ENCODE data around the gene PTPN4.

The PTPN4 gene

DNA sequence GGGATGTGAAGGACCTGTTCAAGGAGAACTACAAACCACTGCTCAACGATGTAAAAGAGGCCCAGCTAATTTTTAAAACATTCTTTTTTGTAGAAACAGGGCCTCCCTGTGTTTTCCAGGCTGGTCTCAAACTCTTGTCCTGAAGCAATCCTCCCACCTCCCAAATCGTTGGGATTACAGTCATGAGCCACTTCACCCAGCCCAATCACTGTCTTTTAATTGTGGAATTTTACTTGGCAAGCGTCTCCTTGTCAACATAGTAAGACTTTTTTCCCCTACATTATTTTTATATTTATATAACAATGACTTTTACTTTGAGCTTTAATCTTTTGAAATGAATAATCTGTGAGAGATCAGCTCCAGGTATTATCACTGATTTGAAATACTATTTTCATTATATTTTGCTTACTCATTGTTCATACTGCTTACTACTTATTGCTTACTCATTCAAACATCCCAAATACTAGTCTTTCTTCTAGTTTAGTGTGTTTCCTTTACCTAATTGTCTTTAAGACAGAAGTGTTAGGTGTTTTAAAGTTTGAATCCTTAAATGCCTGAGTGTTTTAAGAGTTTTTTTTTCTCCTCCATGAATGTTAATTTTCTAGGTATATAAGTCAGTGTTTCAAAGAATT is 48.9 kb downstream of the PTPN4 start:
- Histone ChIP-seq H3K4me2 (ENCODE audit: low read depth, low read length, poor library complexity, severe bottlenecking) (no peak overlapping the region), H3K27me3 (ENCODE audit: insufficient read depth, low read length, poor library complexity, severe bottlenecking) (no peaks in the 10 kb centered on the region), H3K36me3 (ENCODE audit: insufficient read depth, low read length) (peaks cover 9% of the 10 kb centered on the region; the same call in 1 of the 2 replicates), H2AFZ (ENCODE audit: low read length) (no peak overlapping the region), H4K20me1 (ENCODE audit: insufficient read depth, low read length, poor library complexity, severe bottlenecking) (no peaks in the 10 kb centered on the region), H3K9me3 (ENCODE audit: insufficient read depth, low read depth, low read length) (no peaks in the 10 kb centered on the region), H3F3A (ENCODE audit: low read depth) (no peaks in the 10 kb centered on the region), H3K9ac (ENCODE audit: low read depth, low read length, poor library complexity, severe bottlenecking) (no peak overlapping the region), H3K9me2 (replicated peaks; ENCODE audit: low read depth, low read length) (no peaks in the 10 kb centered on the region), H3K4me1 (ENCODE audit: insufficient read depth, low read length, poor library complexity, severe bottlenecking) (peaks cover 4% of the 10 kb centered on the region), H3K79me2 (ENCODE audit: insufficient read depth, low read length) (peaks cover 10% of the 10 kb centered on the region), H3K4me3 (ENCODE audit: low read length, poor library complexity, severe bottlenecking) (no peak overlapping the region)
- TF ChIP-seq, protein P1, sequence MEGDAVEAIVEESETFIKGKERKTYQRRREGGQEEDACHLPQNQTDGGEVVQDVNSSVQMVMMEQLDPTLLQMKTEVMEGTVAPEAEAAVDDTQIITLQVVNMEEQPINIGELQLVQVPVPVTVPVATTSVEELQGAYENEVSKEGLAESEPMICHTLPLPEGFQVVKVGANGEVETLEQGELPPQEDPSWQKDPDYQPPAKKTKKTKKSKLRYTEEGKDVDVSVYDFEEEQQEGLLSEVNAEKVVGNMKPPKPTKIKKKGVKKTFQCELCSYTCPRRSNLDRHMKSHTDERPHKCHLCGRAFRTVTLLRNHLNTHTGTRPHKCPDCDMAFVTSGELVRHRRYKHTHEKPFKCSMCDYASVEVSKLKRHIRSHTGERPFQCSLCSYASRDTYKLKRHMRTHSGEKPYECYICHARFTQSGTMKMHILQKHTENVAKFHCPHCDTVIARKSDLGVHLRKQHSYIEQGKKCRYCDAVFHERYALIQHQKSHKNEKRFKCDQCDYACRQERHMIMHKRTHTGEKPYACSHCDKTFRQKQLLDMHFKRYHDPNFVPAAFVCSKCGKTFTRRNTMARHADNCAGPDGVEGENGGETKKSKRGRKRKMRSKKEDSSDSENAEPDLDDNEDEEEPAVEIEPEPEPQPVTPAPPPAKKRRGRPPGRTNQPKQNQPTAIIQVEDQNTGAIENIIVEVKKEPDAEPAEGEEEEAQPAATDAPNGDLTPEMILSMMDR (conservative IDR thresholded peaks at IDR 0.05; ENCODE audit: low read length), result no peak
- no peak for TF ChIP-seq EZH2phosphoT487 (IDR thresholded peaks at IDR 0.05; ENCODE audit: borderline replicate concordance)

DNA sequence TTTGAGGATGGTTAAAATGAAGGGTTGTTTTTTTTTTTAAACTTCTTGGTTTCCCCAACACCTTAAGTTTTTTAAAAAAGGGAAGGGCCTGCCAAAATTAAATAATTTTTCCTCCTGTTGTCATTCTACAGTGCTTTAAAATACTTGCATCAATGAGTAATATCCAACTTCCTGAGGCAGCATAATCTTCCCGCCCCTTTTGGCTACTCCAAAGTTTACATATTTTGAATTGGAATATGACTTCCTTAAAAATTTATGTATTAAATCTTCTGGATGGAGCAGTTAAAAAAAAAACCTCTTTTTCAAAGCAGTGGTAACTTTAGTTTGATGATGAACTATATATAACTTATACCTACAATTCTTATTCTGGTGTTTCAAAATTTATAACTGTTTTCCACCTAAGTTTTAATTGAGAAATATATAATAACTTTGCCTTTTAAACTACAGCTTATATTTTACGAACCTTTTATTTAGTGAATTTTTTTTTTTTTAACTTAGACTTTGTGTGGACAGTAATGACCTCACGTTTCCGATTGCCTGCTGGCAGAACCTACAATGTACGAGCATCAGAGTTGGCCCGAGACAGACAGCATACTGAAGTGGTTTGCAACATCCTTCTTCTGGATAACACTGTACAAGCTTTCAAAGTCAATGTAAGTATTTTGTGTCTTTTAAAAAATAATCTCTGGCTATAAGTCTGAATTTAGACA is 49.8 kb downstream of the PTPN4 start:
- Histone ChIP-seq H3K4me1 (ENCODE audit: insufficient read depth, low read length, poor library complexity, severe bottlenecking) (peaks cover 4% of the 10 kb centered on the region), H3F3A (ENCODE audit: low read depth) (no peaks in the 10 kb centered on the region), H3K9ac (ENCODE audit: low read depth, low read length, poor library complexity, severe bottlenecking) (no peak overlapping the region), H3K27me3 (ENCODE audit: insufficient read depth, low read length, poor library complexity, severe bottlenecking) (no peaks in the 10 kb centered on the region), H2AFZ (ENCODE audit: low read length) (no peak overlapping the region), H3K9me3 (ENCODE audit: insufficient read depth, low read depth, low read length) (no peaks in the 10 kb centered on the region), H4K20me1 (ENCODE audit: insufficient read depth, low read length, poor library complexity, severe bottlenecking) (no peaks in the 10 kb centered on the region), H3K4me2 (ENCODE audit: low read depth, low read length, poor library complexity, severe bottlenecking) (no peak overlapping the region), H3K79me2 (ENCODE audit: insufficient read depth, low read length) (0 out of 2 replicates have a peak, but pooled peaks cover 4% of the 10 kb centered on the region), H3K4me3 (ENCODE audit: low read length, poor library complexity, severe bottlenecking) (no peak overlapping the region), H3K36me3 (ENCODE audit: insufficient read depth, low read length) (peaks cover 9% of the 10 kb centered on the region; the same call in 1 of the 2 replicates), H3K9me2 (replicated peaks; ENCODE audit: low read depth, low read length) (no peaks in the 10 kb centered on the region)
- TF ChIP-seq, protein P1 (conservative IDR thresholded peaks at IDR 0.05; ENCODE audit: low read length), result no peak
- no peak for TF ChIP-seq EZH2phosphoT487 (IDR thresholded peaks at IDR 0.05; ENCODE audit: borderline replicate concordance)

DNA sequence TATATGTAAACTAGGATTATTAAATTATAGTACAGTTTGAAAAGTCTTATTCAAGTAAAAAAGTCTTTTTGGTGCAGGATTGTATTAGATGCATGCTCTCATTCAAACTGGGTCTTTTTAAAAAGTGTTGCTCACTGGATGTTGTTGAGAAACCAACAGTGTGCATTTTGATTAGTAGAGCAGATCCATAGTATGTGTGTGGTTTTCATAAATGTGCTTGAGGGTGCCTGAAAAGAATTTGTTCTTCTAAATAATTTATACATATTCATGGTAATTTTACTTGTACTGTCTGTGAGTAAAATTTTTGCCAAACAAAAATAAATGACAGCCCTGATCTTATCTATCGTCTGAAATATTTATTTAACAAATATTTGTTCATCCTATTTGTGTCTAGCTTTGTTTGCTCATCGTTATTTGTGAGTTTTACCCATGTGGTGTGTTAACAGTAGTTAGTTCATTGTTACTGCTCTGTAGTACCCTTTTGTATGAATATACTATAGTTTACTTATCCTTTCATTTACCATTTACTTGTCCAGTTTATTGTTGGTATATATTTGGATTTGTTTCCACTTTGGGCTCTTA is 50.4 kb downstream of the PTPN4 start:
- Histone ChIP-seq H3K9me2 (replicated peaks; ENCODE audit: low read depth, low read length) (no peaks in the 10 kb centered on the region), H4K20me1 (ENCODE audit: insufficient read depth, low read length, poor library complexity, severe bottlenecking) (no peaks in the 10 kb centered on the region), H3K36me3 (ENCODE audit: insufficient read depth, low read length) (peaks cover 9% of the 10 kb centered on the region; the same call in 1 of the 2 replicates), H3K4me2 (ENCODE audit: low read depth, low read length, poor library complexity, severe bottlenecking) (no peak overlapping the region), H3K4me3 (ENCODE audit: low read length, poor library complexity, severe bottlenecking) (no peak overlapping the region), H3K4me1 (ENCODE audit: insufficient read depth, low read length, poor library complexity, severe bottlenecking) (peaks cover 4% of the 10 kb centered on the region), H2AFZ (ENCODE audit: low read length) (no peak overlapping the region), H3K27me3 (ENCODE audit: insufficient read depth, low read length, poor library complexity, severe bottlenecking) (no peaks in the 10 kb centered on the region), H3F3A (ENCODE audit: low read depth) (no peaks in the 10 kb centered on the region), H3K9me3 (ENCODE audit: insufficient read depth, low read depth, low read length) (no peaks in the 10 kb centered on the region), H3K9ac (ENCODE audit: low read depth, low read length, poor library complexity, severe bottlenecking) (no peak overlapping the region), H3K79me2 (ENCODE audit: insufficient read depth, low read length) (0 out of 2 replicates have a peak, but pooled peaks cover 2% of the 10 kb centered on the region)
- no peak for TF ChIP-seq EZH2phosphoT487 (IDR thresholded peaks at IDR 0.05; ENCODE audit: borderline replicate concordance)
- TF ChIP-seq, protein P1 (conservative IDR thresholded peaks at IDR 0.05; ENCODE audit: low read length), result no peak

Measured in Loucy (cell line).